HG02623 (cell line): ENCODE data around the gene PSKH1.
"Not testable (repeated sequence)": the region's sequence is repeated elsewhere in the genome, so short reads cannot be mapped to it uniquely, and the experiment has no call there.

Source experiments
- ATAC-seq: cut with Tn5 transposase; IDR thresholded peaks from one replicate; pipeline ENCODE4 v1.9.1; 2021; ENCODE audit warnings: moderate library complexity; ENCODE audit not compliant: unreplicated experiment

Gene PSKH1

GRCh38 chr16:67885545-67885944 lies 7.5 kb upstream of the PSKH1 start:
- ATAC-seq = no peak

GRCh38 chr16:67885976-67886375 lies 7.1 kb upstream of the PSKH1 start:
- no peak for ATAC-seq

GRCh38 chr16:67886387-67886786 lies 6.7 kb upstream of the PSKH1 start:
- no peak for ATAC-seq

GRCh38 chr16:67888331-67888730 lies 4.7 kb upstream of the PSKH1 start:
- no peak for ATAC-seq

- ATAC-seq = no peak
Measured at GRCh38 chr16:67892375-67892774, 679 bp upstream of the PSKH1 start.

- no peak for ATAC-seq
Measured at GRCh38 chr16:67893743-67894399, 817 bp downstream of the PSKH1 start.

GRCh38 chr16:67897231-67897630 lies 4.2 kb downstream of the PSKH1 start:
- ATAC-seq = no peak

- ATAC-seq = no peak
Measured at GRCh38 chr16:67901734-67902133, 8.7 kb downstream of the PSKH1 start.

GRCh38 chr16:67902831-67903230 lies 9.8 kb downstream of the PSKH1 start:
- no peak for ATAC-seq

- no peak for ATAC-seq
Measured at GRCh38 chr16:67907397-67908180, 14.5 kb downstream of the PSKH1 start.

GRCh38 chr16:67909056-67909742 lies 16.1 kb downstream of the PSKH1 start:
- no peak for ATAC-seq

GRCh38 chr16:67910158-67910557 lies 17.1 kb downstream of the PSKH1 start:
- ATAC-seq = no peak

- ATAC-seq = no peak
Measured at GRCh38 chr16:67914758-67915495, 21.9 kb downstream of the PSKH1 start.

- ATAC-seq = not testable (repeated sequence)
Measured at GRCh38 chr16:67915496-67915769, 22.4 kb downstream of the PSKH1 start.

GRCh38 chr16:67915831-67916723 lies 23.0 kb downstream of the PSKH1 start:
- no peak for ATAC-seq

GRCh38 chr16:67917140-67917851 lies 24.2 kb downstream of the PSKH1 start:
- no peak for ATAC-seq

- no peak for ATAC-seq
Measured at GRCh38 chr16:67917852-67918236, 24.8 kb downstream of the PSKH1 start.

GRCh38 chr16:67919622-67920221 lies 26.7 kb downstream of the PSKH1 start:
- no peak for ATAC-seq

GRCh38 chr16:67922221-67922620 lies 29.2 kb downstream of the PSKH1 start:
- no peak for ATAC-seq
